Measurements from ENCODE around the gene IL13RA1.

DNA sequence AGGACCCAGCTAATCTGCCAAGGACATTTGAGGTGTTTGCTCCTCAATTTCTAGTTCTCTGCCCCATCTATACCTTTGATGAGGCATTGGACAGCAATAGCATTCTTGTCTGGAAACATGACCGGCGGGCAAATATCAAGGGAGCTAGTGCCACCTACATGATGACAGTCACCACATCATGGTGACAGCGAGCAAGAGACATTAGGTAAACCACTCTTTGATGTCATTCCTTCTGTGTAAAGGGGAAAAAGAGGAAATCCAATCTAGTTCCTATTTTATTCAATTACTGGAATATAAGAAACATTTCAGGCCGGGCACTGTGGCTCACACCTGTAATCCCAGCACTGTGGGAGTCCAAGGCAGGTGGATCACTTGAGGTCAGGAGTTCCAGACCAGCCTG, 20.7 kb upstream of the IL13RA1 start:
- TF ChIP-seq, protein P1, sequence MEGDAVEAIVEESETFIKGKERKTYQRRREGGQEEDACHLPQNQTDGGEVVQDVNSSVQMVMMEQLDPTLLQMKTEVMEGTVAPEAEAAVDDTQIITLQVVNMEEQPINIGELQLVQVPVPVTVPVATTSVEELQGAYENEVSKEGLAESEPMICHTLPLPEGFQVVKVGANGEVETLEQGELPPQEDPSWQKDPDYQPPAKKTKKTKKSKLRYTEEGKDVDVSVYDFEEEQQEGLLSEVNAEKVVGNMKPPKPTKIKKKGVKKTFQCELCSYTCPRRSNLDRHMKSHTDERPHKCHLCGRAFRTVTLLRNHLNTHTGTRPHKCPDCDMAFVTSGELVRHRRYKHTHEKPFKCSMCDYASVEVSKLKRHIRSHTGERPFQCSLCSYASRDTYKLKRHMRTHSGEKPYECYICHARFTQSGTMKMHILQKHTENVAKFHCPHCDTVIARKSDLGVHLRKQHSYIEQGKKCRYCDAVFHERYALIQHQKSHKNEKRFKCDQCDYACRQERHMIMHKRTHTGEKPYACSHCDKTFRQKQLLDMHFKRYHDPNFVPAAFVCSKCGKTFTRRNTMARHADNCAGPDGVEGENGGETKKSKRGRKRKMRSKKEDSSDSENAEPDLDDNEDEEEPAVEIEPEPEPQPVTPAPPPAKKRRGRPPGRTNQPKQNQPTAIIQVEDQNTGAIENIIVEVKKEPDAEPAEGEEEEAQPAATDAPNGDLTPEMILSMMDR (IDR thresholded peaks at IDR 0.05; ENCODE audit: low read length): no peak
- no peak for TF ChIP-seq EZH2 (IDR thresholded peaks at IDR 0.05; ENCODE audit: borderline replicate concordance, low read length)

Measured in OCI-LY1 (cell line).